Peyer's patch (tissue), 4 donors: ENCODE measurements around the gene BLVRA.
"Not testable (repeated sequence)": the region's sequence is repeated elsewhere in the genome, so short reads cannot be mapped to it uniquely, and the experiment has no call there.

Experiments used
- POLR2A ChIP-seq, 2 donors: fragments of 450-650 bp; IDR thresholded peaks; one replicate each; pipeline ENCODE4 v1.5.1; 2017; ENCODE audit warnings: antibody characterized with exemption in 2 of 2, mild to moderate bottlenecking in 2 of 2, moderate library complexity in 2 of 2
- TF ChIP-seq, protein P1 (sequence below), 6 experiments: fragments of 450-650 bp in 4 of 6; fragments of 200-600 bp in 2 of 6; sonication (generic) in 1 of 6; IDR thresholded peaks; one replicate each; pipeline ENCODE4 v1.5.1; 2017 to 2019; ENCODE audit warnings: antibody characterized with exemption in 6 of 6, mild to moderate bottlenecking in 3 of 6, moderate library complexity in 1 of 6

DNA sequence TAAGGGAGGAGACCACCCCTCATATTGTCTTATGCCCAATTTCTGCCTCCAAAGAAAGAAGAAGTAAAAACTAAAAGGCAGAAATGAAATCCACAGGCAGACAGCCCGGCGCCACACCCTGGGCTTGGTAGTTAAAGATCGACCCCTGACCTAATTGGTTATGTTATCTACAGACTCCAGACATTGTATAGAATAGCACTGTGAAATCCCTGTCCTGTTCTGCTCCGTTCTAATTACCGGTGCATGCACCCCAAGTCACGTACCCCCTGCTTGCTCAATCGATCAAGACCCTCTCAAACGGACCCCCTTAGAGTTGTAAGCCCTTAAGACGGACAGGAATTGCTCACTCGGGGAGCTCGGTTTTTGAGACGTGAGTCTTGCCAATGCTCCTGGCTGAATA is 66.0 kb downstream of the BLVRA start:
- TF ChIP-seq, protein P1, sequence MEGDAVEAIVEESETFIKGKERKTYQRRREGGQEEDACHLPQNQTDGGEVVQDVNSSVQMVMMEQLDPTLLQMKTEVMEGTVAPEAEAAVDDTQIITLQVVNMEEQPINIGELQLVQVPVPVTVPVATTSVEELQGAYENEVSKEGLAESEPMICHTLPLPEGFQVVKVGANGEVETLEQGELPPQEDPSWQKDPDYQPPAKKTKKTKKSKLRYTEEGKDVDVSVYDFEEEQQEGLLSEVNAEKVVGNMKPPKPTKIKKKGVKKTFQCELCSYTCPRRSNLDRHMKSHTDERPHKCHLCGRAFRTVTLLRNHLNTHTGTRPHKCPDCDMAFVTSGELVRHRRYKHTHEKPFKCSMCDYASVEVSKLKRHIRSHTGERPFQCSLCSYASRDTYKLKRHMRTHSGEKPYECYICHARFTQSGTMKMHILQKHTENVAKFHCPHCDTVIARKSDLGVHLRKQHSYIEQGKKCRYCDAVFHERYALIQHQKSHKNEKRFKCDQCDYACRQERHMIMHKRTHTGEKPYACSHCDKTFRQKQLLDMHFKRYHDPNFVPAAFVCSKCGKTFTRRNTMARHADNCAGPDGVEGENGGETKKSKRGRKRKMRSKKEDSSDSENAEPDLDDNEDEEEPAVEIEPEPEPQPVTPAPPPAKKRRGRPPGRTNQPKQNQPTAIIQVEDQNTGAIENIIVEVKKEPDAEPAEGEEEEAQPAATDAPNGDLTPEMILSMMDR (IDR thresholded peaks at IDR 0.05), result not testable (repeated sequence)
- TF ChIP-seq POLR2A (IDR thresholded peaks at IDR 0.05), result not testable (repeated sequence)
